ENCODE data around the gene CRIP2. TPM values are rescaled to one million over a fixed set of nuclear protein-coding genes. Genes with fewer than 3 reads are reported as not detected.

CRIP2 gene
- total and polyA plus RNA-seq, 7 donors: 23.1 to 71.8 (median 32.2) TPM

DNA sequence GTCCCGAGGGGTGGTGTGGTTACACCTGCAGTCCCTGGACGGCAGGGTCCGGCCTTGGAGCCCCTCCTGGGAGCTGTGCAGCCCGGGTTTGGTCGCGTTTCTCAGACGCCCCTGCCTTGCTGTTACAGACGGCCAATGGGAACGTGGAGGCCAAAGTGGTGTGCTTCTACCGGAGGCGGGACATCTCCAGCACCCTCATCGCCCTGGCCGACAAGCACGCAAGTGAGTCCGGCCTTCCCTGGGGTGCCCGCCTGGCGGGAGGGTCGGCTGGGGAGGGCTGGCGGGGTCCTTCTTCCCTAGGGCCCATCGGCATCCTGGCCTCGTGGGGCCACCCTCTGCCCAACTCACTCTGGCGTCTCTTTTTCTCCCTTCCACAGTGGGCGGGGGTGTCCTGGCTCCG, 29.3 kb upstream of the CRIP2 start:
- Histone ChIP-seq H3K9me3 (no peaks in the 10 kb centered on the region), H3K4me1 (peaks cover 6% of the 10 kb centered on the region), H3K27me3 (ENCODE audit: insufficient read depth in 3 of 3, low read length in 2 of 3) (no peaks in the 10 kb centered on the region), H3K4me3 (no peak overlapping the region), H3K36me3 (ENCODE audit: insufficient read depth in 1 of 2, low read depth in 1 of 2) (peaks cover 0 to 10% of the 10 kb centered on the region in 2 donors), H3K27ac (no peak overlapping the region)
- no peak for ATAC-seq
- intact Hi-C loops (cut with DNase I): loop anchor here (5.0 to 10.0 kb wide), 3 partner anchors 42 to 80 kb away; partner anchors contain the start of genes CRIP1 (in 1 of the 2) and TMEM121 (in 1 of the 2)
- TF ChIP-seq, protein P1, sequence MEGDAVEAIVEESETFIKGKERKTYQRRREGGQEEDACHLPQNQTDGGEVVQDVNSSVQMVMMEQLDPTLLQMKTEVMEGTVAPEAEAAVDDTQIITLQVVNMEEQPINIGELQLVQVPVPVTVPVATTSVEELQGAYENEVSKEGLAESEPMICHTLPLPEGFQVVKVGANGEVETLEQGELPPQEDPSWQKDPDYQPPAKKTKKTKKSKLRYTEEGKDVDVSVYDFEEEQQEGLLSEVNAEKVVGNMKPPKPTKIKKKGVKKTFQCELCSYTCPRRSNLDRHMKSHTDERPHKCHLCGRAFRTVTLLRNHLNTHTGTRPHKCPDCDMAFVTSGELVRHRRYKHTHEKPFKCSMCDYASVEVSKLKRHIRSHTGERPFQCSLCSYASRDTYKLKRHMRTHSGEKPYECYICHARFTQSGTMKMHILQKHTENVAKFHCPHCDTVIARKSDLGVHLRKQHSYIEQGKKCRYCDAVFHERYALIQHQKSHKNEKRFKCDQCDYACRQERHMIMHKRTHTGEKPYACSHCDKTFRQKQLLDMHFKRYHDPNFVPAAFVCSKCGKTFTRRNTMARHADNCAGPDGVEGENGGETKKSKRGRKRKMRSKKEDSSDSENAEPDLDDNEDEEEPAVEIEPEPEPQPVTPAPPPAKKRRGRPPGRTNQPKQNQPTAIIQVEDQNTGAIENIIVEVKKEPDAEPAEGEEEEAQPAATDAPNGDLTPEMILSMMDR (IDR thresholded peaks at IDR 0.05): no peak
- no peak for DNase-seq
- WGBS, 3 donors: 83 to 93% (median 86%) methylated on average over 17 to 24 of the region's 24 CpGs

DNA sequence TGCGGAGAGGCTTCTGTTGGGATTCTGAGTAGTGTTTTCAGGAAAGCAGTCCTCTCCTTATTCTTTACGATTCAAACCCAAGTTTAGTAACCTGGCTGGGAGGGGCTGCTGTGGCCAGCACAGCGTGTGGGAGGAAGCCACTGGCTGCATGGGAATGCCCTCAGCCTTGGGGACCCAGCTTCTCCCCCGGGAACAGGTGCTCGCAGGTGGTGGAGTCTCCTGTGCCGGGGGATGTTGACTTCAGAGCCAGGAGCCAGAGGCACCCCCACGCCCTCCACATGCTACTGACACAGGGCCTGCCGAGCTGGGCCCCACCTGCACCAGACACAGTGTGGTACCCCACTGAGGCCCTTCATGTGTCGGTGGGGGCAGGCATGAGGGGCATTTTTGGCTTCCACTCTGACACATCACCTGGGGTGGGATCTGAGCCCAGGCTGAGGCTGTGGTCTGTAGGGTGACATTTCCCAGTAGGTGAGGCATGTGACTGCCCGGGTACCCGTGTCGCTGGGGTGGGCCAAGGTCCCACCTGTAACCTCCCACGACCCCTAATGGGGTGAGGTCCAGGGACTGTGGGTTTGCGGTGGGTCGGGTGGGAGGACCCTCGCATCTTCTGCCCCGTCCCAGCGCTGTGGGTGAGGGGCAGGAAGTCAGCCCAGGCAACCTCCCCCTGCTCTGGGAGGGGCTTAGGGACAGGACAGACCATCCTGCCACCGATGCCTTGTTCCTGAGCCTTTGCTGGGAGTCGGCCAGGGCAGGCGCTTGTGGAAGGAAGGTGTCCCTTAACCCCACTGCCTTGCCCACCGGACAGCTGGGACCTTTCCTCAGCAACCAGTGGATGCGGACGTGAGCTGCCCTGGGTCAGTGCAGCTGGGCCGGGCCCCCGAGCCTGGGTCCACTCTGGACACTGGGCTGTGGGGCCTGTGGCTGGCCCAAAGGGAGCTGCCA, 28.4 kb upstream of the CRIP2 start:
- peaks cover 0 to 19% of the 10 kb centered on the region in 2 donors for H3K36me3 ChIP-seq (ENCODE audit: insufficient read depth in 1 of 2, low read depth in 1 of 2)
- H3K4me3 ChIP-seq: no peak overlapping the region
- peaks cover 6% of the 10 kb centered on the region for H3K4me1 ChIP-seq
- 86 to 90% (median 89%) methylated on average over 26 of the region's 26 CpGs for WGBS, 3 donors
- DNase-seq (no peak), ATAC-seq (no peak)
- no peak overlapping the region for H3K27ac ChIP-seq
- TF ChIP-seq, protein P1 (IDR thresholded peaks at IDR 0.05): no peak
- H3K9me3 ChIP-seq: no peaks in the 10 kb centered on the region
- H3K27me3 ChIP-seq (ENCODE audit: insufficient read depth in 3 of 3, low read length in 2 of 3): no peaks in the 10 kb centered on the region
- intact Hi-C loops (cut with DNase I): loop anchor here (5.0 to 10.0 kb wide), 3 partner anchors 41 to 79 kb away; partner anchors contain the start of genes CRIP1 (in 1 of the 2) and TMEM121 (in 1 of the 2)

DNA sequence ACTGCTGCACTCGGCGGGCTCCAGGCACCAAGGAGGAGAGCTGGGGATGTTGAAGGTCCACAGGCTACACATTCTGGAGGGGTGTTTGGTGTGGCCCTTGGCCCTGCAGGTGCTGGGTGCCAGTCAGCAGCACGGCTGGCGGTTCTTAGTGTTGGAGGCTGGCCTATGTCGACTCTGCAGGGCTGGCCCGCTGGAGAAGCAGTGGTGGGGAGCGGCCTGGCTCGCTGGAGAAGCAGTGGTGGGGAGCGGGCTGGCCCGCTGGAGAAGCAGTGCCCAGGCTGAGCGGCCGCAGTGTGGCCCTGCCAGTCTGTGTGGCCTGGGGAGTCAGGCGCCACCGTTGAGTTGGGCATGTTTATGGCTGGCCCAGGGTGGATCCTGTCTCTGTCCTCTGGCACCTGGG, 27.6 kb upstream of the CRIP2 start:
- H3K4me3 ChIP-seq: no peak overlapping the region
- TF ChIP-seq, protein P1 (IDR thresholded peaks at IDR 0.05): no peak
- DNase-seq (no peak), ATAC-seq (no peak)
- H3K4me1 ChIP-seq: peaks cover 6% of the 10 kb centered on the region
- no peak overlapping the region for H3K27ac ChIP-seq
- 68 to 82% (median 77%) methylated on average over 14 of the region's 14 CpGs for WGBS, 3 donors
- peaks cover 0 to 24% of the 10 kb centered on the region in 2 donors for H3K36me3 ChIP-seq (ENCODE audit: insufficient read depth in 1 of 2, low read depth in 1 of 2)
- H3K9me3 ChIP-seq: no peaks in the 10 kb centered on the region
- H3K27me3 ChIP-seq (ENCODE audit: insufficient read depth in 3 of 3, low read length in 2 of 3): no peaks in the 10 kb centered on the region
- intact Hi-C loops (cut with DNase I): loop anchor here (5.0 to 10.0 kb wide), 3 partner anchors 40 to 78 kb away; partner anchors contain the start of genes CRIP1 (in 1 of the 2) and TMEM121 (in 1 of the 2)

DNA sequence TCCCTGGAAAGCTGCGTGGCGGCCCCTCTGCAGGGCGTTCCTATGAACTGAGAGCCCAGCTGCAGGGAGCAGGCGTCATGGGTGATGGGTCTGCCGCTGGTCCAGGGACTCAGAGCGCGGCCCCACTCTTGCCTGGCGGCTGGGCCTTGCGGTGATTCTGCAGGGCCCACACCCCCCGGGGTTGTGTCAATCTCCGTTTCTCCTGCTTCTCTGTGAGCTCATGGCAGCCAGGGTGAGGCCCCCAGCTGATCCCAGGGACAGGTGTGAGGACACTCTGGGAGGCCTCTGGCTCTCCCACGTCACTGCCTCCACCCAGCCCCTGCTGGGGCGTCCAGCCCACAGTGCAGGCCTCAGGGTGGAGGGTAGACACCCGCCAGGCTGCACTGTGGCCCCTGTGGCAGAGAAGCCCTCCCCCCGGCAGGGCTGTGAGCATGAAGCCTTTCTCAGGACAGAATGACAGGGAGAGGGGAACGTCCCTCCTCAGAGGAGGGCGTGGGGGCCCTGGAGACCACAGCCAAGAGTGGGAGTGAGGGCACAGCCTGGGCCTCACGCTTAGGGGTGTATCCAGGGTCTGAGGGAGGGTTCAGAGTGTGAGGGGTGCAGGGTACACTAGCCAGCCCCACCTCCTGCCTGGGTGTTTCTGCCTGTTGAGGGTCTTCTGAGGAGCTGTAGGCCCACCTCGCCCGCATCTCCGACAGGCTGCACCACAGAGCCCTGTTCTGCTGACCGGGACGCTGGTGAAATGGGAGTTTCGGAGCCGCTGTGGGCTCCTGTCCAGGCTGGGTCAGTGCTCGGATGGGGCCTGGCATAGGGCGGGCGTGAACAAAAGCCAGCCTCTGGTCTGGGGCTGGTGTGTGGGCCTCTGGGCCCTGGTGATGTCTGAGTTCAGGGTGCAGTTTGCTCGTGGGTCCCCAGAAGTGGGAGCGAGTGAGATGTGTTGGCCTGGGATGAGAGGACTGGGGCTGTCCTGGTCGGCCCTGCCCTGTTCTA, 26.7 kb upstream of the CRIP2 start:
- 77 to 84% (median 82%) methylated on average over 30 to 31 of the region's 31 CpGs for WGBS, 3 donors
- intact Hi-C loops (cut with DNase I): loop anchor here (2.0 to 10.0 kb wide), 4 partner anchors 39 to 77 kb away; partner anchors contain the start of genes CRIP1 (in 1 of the 2) and TMEM121 (in 1 of the 2)
- H3K27ac ChIP-seq: no peak overlapping the region
- H3K4me3 ChIP-seq: peak overlapping the region; percentile 2
- DNase-seq: no peak
- no peaks in the 10 kb centered on the region for H3K9me3 ChIP-seq
- TF ChIP-seq, protein P1 (IDR thresholded peaks at IDR 0.05): no peak
- no peaks in the 10 kb centered on the region for H3K27me3 ChIP-seq (ENCODE audit: insufficient read depth in 3 of 3, low read length in 2 of 3)
- peaks cover 6% of the 10 kb centered on the region for H3K4me1 ChIP-seq
- ATAC-seq: peak in 3 of 4 donors; percentile 3 to 21 (median 5)
- peaks cover 0 to 29% of the 10 kb centered on the region in 2 donors for H3K36me3 ChIP-seq (ENCODE audit: insufficient read depth in 1 of 2, low read depth in 1 of 2)
